ENCODE data around the gene BYSL.

DNA sequence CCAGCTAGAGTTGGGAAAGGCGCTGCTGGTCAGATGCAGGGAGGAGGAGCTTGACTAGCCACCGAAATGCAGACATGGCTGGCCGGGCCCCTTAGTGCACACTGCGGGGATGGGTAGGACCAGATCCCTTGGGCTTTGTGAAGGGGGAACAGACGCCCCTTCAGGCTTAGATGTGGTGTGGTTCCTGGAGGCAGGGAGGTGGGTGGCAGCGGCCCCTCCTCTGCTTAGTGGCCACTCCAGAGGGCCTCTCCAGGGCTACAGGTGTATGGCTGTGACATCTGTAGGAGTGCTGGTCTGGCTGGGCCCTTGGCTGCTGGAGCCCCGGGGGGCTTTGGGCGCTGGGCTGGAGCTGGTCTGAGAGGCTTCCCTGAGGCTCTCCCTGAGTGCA, 14.4 kb downstream of the BYSL start:
- TF ChIP-seq, protein P1, sequence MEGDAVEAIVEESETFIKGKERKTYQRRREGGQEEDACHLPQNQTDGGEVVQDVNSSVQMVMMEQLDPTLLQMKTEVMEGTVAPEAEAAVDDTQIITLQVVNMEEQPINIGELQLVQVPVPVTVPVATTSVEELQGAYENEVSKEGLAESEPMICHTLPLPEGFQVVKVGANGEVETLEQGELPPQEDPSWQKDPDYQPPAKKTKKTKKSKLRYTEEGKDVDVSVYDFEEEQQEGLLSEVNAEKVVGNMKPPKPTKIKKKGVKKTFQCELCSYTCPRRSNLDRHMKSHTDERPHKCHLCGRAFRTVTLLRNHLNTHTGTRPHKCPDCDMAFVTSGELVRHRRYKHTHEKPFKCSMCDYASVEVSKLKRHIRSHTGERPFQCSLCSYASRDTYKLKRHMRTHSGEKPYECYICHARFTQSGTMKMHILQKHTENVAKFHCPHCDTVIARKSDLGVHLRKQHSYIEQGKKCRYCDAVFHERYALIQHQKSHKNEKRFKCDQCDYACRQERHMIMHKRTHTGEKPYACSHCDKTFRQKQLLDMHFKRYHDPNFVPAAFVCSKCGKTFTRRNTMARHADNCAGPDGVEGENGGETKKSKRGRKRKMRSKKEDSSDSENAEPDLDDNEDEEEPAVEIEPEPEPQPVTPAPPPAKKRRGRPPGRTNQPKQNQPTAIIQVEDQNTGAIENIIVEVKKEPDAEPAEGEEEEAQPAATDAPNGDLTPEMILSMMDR (IDR thresholded peaks at IDR 0.05), result no peak
- TF ChIP-seq POLR2A (IDR thresholded peaks at IDR 0.05) (no peak), EP300 (IDR thresholded peaks at IDR 0.05) (no peak)
